ENCODE measurements around the gene HIVEP3. TPM values are rescaled to one million over a fixed set of nuclear protein-coding genes. Genes with fewer than 3 reads are reported as not detected.

Gene HIVEP3
- total and polyA plus RNA-seq, 5 experiments from 2014 or later = 5.5 to 9.8 (median 6.3) TPM

- no peaks in the 10 kb centered on the region for H3K36me3 Mint-ChIP-seq
- no peaks in the 10 kb centered on the region for H3K27me3 Mint-ChIP-seq
- peaks cover 24 to 58% (median 46%) of the 10 kb centered on the region in 4 donors for H3K4me1 Mint-ChIP-seq
- no peak for DNase-seq
- POLR2A ChIA-PET = interaction anchor here (1.1 kb wide), 1 partner anchor 13 kb away, joined by 4 read pairs; no protein-coding TSS in a partner anchor
- peak overlapping the region in 1 of 10 donors; percentile 11 for H3K4me3 Mint-ChIP-seq
- peak overlapping the region in 4 of 10 donors; percentile 5 to 90 (median 62) for H3K27ac Mint-ChIP-seq
- no peak for ATAC-seq
- H3K9me3 Mint-ChIP-seq = no peaks in the 10 kb centered on the region
Measured at GRCh38 chr1:41799723-41800122, 119.0 kb downstream of the HIVEP3 start.

- POLR2A ChIA-PET = interaction anchor here (1.1 kb wide), 1 partner anchor 13 kb away, joined by 4 read pairs; no protein-coding TSS in a partner anchor
- ATAC-seq (no peak), DNase-seq (no peak)
- Mint-ChIP-seq H3K4me3 (no peak overlapping the region), H3K36me3 (no peaks in the 10 kb centered on the region), H3K9me3 (no peaks in the 10 kb centered on the region), H3K4me1 (peaks cover 19 to 53% (median 40%) of the 10 kb centered on the region in 4 donors), H3K27me3 (no peaks in the 10 kb centered on the region), H3K27ac (peak overlapping the region in 3 of 10 donors; percentile 44 to 90 (median 78))
Measured at GRCh38 chr1:41799205-41799604, 119.5 kb downstream of the HIVEP3 start.

- POLR2A ChIA-PET = no interaction called here
- Mint-ChIP-seq H3K36me3 (no peaks in the 10 kb centered on the region), H3K27me3 (no peaks in the 10 kb centered on the region), H3K4me1 (peaks cover 18 to 47% (median 35%) of the 10 kb centered on the region in 4 donors), H3K9me3 (no peaks in the 10 kb centered on the region), H3K27ac (no peak overlapping the region), H3K4me3 (no peak overlapping the region)
- no peak for ATAC-seq
- DNase-seq = no peak
Measured at GRCh38 chr1:41795205-41795762, 123.4 kb downstream of the HIVEP3 start.

GRCh38 chr1:41794031-41794430 is 124.7 kb downstream of the HIVEP3 start:
- DNase-seq (no peak), ATAC-seq (no peak)
- no peak overlapping the region for H3K27ac Mint-ChIP-seq
- H3K4me1 Mint-ChIP-seq = peaks cover 19 to 45% (median 34%) of the 10 kb centered on the region in 4 donors
- no peaks in the 10 kb centered on the region for H3K27me3 Mint-ChIP-seq
- H3K4me3 Mint-ChIP-seq = no peak overlapping the region
- H3K36me3 Mint-ChIP-seq = no peaks in the 10 kb centered on the region
- no peaks in the 10 kb centered on the region for H3K9me3 Mint-ChIP-seq
- POLR2A ChIA-PET = no interaction called here

GRCh38 chr1:41792485-41792770 is 126.3 kb downstream of the HIVEP3 start:
- Mint-ChIP-seq H3K36me3 (no peaks in the 10 kb centered on the region), H3K9me3 (no peaks in the 10 kb centered on the region), H3K27ac (peak overlapping the region in 5 of 10 donors; percentile 17 to 67 (median 43)), H3K4me1 (peaks cover 22 to 45% (median 34%) of the 10 kb centered on the region in 4 donors), H3K27me3 (no peaks in the 10 kb centered on the region), H3K4me3 (peak overlapping the region in 4 of 10 donors; percentile 19 to 78 (median 58))
- POLR2A ChIA-PET = interaction anchor here (0.6 to 1.9 kb wide), 3 partner anchors 10 to 100 kb away, joined by 3 to 9 read pairs (median 3); no protein-coding TSS in a partner anchor
- DNase-seq (no peak), ATAC-seq (no peak)

GRCh38 chr1:41791667-41792484 is 126.8 kb downstream of the HIVEP3 start:
- H3K4me1 Mint-ChIP-seq = peaks cover 22 to 45% (median 34%) of the 10 kb centered on the region in 4 donors
- H3K4me3 Mint-ChIP-seq = peak overlapping the region in 8 of 10 donors; percentile 19 to 78 (median 52)
- no peaks in the 10 kb centered on the region for H3K9me3 Mint-ChIP-seq
- DNase-seq = no peak
- H3K27ac Mint-ChIP-seq = peak overlapping the region in 8 of 10 donors; percentile 7 to 67 (median 24)
- no peaks in the 10 kb centered on the region for H3K36me3 Mint-ChIP-seq
- ATAC-seq = no peak
- no peaks in the 10 kb centered on the region for H3K27me3 Mint-ChIP-seq
- POLR2A ChIA-PET = interaction anchor here (0.5 to 1.9 kb wide), 4 partner anchors 10 to 889 kb away, joined by 3 to 9 read pairs (median 3); no protein-coding TSS in a partner anchor

GRCh38 chr1:41790351-41790750 is 128.4 kb downstream of the HIVEP3 start:
- no peak for ATAC-seq
- POLR2A ChIA-PET = no interaction called here
- Mint-ChIP-seq H3K4me3 (no peak overlapping the region), H3K36me3 (no peaks in the 10 kb centered on the region), H3K4me1 (peaks cover 22 to 44% (median 34%) of the 10 kb centered on the region in 4 donors), H3K27ac (peak overlapping the region in 3 of 10 donors; percentile 19 to 73 (median 26)), H3K9me3 (peaks cover 0 to 1% (median 0%) of the 10 kb centered on the region in 9 donors), H3K27me3 (no peaks in the 10 kb centered on the region)
- no peak for DNase-seq

GRCh38 chr1:41789661-41790330 is 128.9 kb downstream of the HIVEP3 start:
- Mint-ChIP-seq H3K27me3 (no peaks in the 10 kb centered on the region), H3K4me3 (no peak overlapping the region), H3K27ac (peak overlapping the region in 3 of 10 donors; percentile 19 to 73 (median 26)), H3K36me3 (peaks cover 0 to 5% (median 2%) of the 10 kb centered on the region in 3 donors), H3K9me3 (peaks cover 0 to 7% (median 2%) of the 10 kb centered on the region in 9 donors), H3K4me1 (peaks cover 22 to 48% (median 36%) of the 10 kb centered on the region in 4 donors)
- no peak for ATAC-seq
- POLR2A ChIA-PET = no interaction called here
- no peak for DNase-seq

- H3K27ac Mint-ChIP-seq = no peak overlapping the region
- DNase-seq (no peak), ATAC-seq (no peak)
- no peaks in the 10 kb centered on the region for H3K27me3 Mint-ChIP-seq
- POLR2A ChIA-PET = no interaction called here
- H3K9me3 Mint-ChIP-seq = peaks cover 0 to 17% (median 6%) of the 10 kb centered on the region in 9 donors
- H3K4me3 Mint-ChIP-seq = no peak overlapping the region
- peaks cover 25 to 55% (median 39%) of the 10 kb centered on the region in 4 donors for H3K4me1 Mint-ChIP-seq
- H3K36me3 Mint-ChIP-seq = peaks cover 0 to 12% (median 6%) of the 10 kb centered on the region in 3 donors
Measured at GRCh38 chr1:41788427-41788826, 130.3 kb downstream of the HIVEP3 start.

GRCh38 chr1:41784531-41785274 is 134.0 kb downstream of the HIVEP3 start:
- DNase-seq (no peak), ATAC-seq (no peak)
- no peak overlapping the region for H3K4me3 Mint-ChIP-seq
- POLR2A ChIA-PET = no interaction called here
- peaks cover 0 to 19% (median 8%) of the 10 kb centered on the region in 9 donors for H3K9me3 Mint-ChIP-seq
- H3K27ac Mint-ChIP-seq = no peak overlapping the region
- H3K27me3 Mint-ChIP-seq = no peaks in the 10 kb centered on the region
- peaks cover 0 to 12% (median 6%) of the 10 kb centered on the region in 3 donors for H3K36me3 Mint-ChIP-seq
- peaks cover 6 to 33% (median 18%) of the 10 kb centered on the region in 4 donors for H3K4me1 Mint-ChIP-seq

GRCh38 chr1:41783189-41783639 is 135.5 kb downstream of the HIVEP3 start:
- POLR2A ChIA-PET = interaction anchor here (0.6 kb wide), 1 partner anchor 33 kb away, joined by 3 read pairs; no protein-coding TSS in a partner anchor
- H3K9me3 Mint-ChIP-seq = peaks cover 0 to 19% (median 8%) of the 10 kb centered on the region in 9 donors
- peak overlapping the region in 2 of 10 donors; percentile 13 to 26 for H3K4me3 Mint-ChIP-seq
- H3K27me3 Mint-ChIP-seq = no peaks in the 10 kb centered on the region
- H3K4me1 Mint-ChIP-seq = peaks cover 5 to 33% (median 16%) of the 10 kb centered on the region in 4 donors
- DNase-seq (no peak), ATAC-seq (no peak)
- H3K27ac Mint-ChIP-seq = peak overlapping the region in 2 of 10 donors; percentile 43 to 69
- H3K36me3 Mint-ChIP-seq = peaks cover 0 to 12% (median 6%) of the 10 kb centered on the region in 3 donors

GRCh38 chr1:41780916-41781315 is 137.8 kb downstream of the HIVEP3 start:
- Mint-ChIP-seq H3K9me3 (peaks cover 0 to 19% (median 8%) of the 10 kb centered on the region in 9 donors), H3K4me3 (no peak overlapping the region), H3K4me1 (peaks cover 5 to 33% (median 16%) of the 10 kb centered on the region in 4 donors), H3K36me3 (peaks cover 0 to 12% (median 6%) of the 10 kb centered on the region in 3 donors), H3K27me3 (no peaks in the 10 kb centered on the region), H3K27ac (no peak overlapping the region)
- POLR2A ChIA-PET = no interaction called here
- ATAC-seq (no peak), DNase-seq (no peak)

Measured in naive thymus-derived CD8-positive, alpha-beta T cell (primary cell).